NCI-H345 treated with DMSO at 0.1 percent for 48 hours (cell line): Measurements from ENCODE around the gene MRPL37.

Experiments
- DNase-seq: peaks from one replicate; lab custom pipeline; 2025; ENCODE audit not compliant: unreplicated experiment; lab: John Stamatoyannopoulos, UW

The MRPL37 gene

DNA sequence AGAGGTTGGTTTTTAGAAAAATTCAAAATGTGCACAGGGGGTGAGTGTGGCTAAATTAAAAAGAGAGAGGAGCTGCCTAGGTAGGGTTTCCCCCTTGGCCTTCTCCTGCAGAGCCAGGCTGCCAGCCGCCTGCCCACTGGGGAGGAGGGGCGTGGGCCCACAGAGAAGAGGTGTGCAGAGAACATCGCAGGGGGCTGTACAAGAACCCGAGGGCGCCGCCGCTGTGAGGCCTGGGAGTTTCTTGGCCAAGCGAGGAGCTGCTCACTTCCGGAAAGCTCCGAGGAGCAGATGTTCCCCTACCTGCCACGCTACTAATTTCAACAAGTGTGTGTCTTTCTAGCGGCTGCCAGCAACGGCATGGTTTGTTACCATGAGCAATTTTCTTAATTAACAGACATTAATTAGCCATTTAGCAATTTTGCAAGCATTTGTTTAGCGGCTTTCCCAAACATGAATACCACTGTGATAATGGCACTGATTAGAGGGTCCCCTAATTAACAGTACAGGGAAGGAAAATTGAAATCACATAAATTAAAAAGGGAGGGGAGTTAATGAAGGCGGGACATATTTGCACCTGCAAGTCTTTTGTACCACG lies 59.7 kb downstream of the MRPL37 start:
- no peak for DNase-seq

DNA sequence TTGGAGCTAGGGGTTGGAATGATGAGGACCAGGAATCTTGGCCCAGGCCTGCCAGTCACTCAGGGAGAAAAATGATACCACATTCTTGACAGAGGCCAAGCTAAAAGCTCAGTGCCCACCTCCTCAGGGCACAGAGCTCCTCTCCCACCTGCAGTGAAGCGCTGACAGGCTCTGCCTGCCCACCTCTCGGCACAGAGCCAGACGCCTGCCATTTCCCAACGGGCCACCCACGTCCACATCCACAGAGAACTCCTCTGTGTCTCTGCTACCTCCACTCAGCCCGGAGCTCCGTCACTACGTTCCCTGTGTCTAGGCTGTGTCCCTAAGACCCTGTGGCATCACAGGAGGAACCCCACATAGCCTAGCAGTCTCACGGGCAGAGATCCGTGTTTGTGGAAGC lies 60.8 kb downstream of the MRPL37 start:
- DNase-seq, result no peak

- no peak for DNase-seq
Observed at GRCh38 chr1:54262244-54262643, 62.3 kb downstream of the MRPL37 start.

- no peak for DNase-seq
Observed at GRCh38 chr1:54263601-54264226, 63.7 kb downstream of the MRPL37 start.

GRCh38 chr1:54265126-54265525 lies 65.2 kb downstream of the MRPL37 start:
- DNase-seq, result no peak

DNA sequence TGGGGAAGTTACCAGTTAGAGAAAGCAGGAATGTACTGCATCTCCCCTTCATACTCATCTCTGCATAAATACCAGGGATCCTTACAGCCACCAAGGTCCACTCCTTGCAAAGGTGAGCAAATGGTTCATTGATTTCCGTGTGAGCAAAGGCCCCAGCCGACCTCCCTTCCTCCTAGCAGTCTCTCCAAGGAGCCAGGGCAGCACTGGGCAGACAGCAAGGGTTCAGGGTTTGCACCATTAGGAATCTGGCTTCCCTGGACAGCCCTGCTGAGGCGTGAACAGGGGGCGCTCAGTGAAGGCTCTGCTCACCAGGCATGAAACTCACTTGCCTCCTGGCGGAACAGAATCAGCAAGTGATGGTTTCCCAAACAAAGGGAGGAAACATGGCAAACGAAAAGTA lies 65.7 kb downstream of the MRPL37 start:
- DNase-seq, result no peak

- DNase-seq, result no peak
Observed at GRCh38 chr1:54266195-54266594, 66.2 kb downstream of the MRPL37 start.

- DNase-seq, result no peak
Observed at GRCh38 chr1:54266908-54267307, 66.9 kb downstream of the MRPL37 start.
